Activated CD4-positive, alpha-beta T cell treated with anti-CD3 and anti-CD28 coated beads, Interleukin-2, amount 10 ng/mL, durations not matched to agents 24 days and 14 days (primary cell): ENCODE measurements around the gene AFAP1. TPM values are rescaled to one million over a fixed set of nuclear protein-coding genes. Genes with fewer than 3 reads are reported as not detected.

ENCODE experiments used
- DNase-seq: peaks from one replicate; pipeline ENCODE4 v3.0.0; 2022
- H3K27ac Mint-ChIP-seq: one replicate; pipeline ENCODE4 v1.8.0; 2022; ENCODE audit warnings: mild to moderate bottlenecking, mixed read lengths
- H3K27me3 Mint-ChIP-seq: one replicate; pipeline ENCODE4 v1.8.0; 2022; ENCODE audit warnings: mixed read lengths
- H3K36me3 Mint-ChIP-seq: one replicate; pipeline ENCODE4 v1.8.0; 2022; ENCODE audit warnings: low read depth, mild to moderate bottlenecking, mixed read lengths
- H3K4me1 Mint-ChIP-seq: one replicate; pipeline ENCODE4 v1.8.0; 2021; ENCODE audit warnings: mixed read lengths
- H3K4me3 Mint-ChIP-seq: one replicate; pipeline ENCODE4 v1.8.0; 2022; ENCODE audit warnings: mild to moderate bottlenecking, moderate library complexity, mixed read lengths
- H3K9me3 Mint-ChIP-seq: one replicate; pipeline ENCODE4 v1.8.0; 2021; ENCODE audit warnings: mixed read lengths
- intact Hi-C: fragments of 100-400 bp; cut with micrococcal nuclease; formaldehyde crosslinking; loops from one replicate; pipeline ENCODE4 v1.15.1; 2023
- total RNA-seq: library from RNA; stranded (reverse); gene quantifications from 2 replicates; pipeline ENCODE4 v1.2.3, GENCODE V29; 2022

Gene AFAP1
- total RNA-seq, 1 donor from 2014 or later, result 37.6 TPM

DNA sequence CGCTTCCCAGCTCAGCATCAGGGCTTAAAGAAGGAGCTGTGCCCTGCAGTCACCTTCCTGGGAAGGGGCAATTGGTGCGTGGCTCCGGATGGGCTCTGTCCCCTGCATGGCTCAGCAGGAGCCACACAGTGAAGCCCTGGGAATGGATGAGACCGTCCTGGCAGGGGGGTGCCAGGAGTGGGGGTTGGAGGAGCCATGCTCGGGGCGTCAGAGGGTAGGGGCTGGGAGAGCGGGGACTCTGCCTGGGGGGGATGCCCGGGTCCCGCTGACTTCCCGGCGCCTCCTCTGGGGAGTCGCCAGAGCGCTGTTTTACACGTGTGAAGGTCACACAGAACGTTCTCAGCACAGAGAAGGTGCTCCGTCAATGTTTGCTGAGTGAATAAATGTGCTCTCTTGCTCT, 184.1 kb downstream of the AFAP1 start:
- Mint-ChIP-seq H3K27me3 (no peaks in the 10 kb centered on the region), H3K4me3 (no peak overlapping the region), H3K27ac (no peak overlapping the region), H3K36me3 (peaks cover 3% of the 10 kb centered on the region), H3K9me3 (no peaks in the 10 kb centered on the region), H3K4me1 (peaks cover 29% of the 10 kb centered on the region)
- intact Hi-C loops, result loop anchor here (5.0 kb wide), 2 partner anchors 103 to 212 kb away; no protein-coding TSS in a partner anchor
- DNase-seq, result no peak

- Mint-ChIP-seq H3K36me3 (peaks cover 3% of the 10 kb centered on the region), H3K27me3 (no peaks in the 10 kb centered on the region), H3K4me3 (no peak overlapping the region), H3K27ac (no peak overlapping the region), H3K4me1 (peaks cover 28% of the 10 kb centered on the region), H3K9me3 (no peaks in the 10 kb centered on the region)
- no peak for DNase-seq
- intact Hi-C loops, result loop anchor here (5.0 kb wide), 2 partner anchors 102 to 213 kb away; no protein-coding TSS in a partner anchor
These were observed 184.9 kb downstream of the AFAP1 start for GRCh38 chr4:7754565-7755262.

DNA sequence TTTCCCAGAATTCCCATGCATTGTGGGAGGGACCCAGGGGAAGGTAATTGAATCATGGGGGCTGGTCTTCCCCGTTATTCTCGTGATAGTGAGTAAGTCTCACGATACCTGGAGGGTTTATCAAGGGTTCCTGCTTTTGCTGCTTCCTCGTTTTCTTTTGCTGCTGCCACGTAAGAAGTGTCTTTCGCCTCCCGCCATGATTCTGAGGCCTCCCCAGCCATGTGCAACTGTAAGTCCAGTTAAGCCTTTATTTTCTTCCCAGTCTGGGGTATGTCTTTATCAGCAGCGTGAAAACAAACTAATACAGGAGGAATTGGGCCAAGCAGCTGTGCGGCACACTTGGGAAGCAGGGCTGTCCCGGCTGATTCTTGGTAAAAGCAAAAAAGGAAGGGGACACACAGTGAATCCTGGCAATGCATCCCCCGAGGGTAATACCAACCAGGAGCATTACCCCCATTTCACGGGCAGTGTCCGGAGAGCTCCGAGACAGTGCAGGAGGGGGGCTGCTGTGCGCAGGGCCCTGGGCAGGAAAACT, 185.7 kb downstream of the AFAP1 start:
- intact Hi-C loops, result no loop called here
- DNase-seq, result no peak
- no peaks in the 10 kb centered on the region for H3K27me3 Mint-ChIP-seq
- H3K9me3 Mint-ChIP-seq, result no peaks in the 10 kb centered on the region
- no peak overlapping the region for H3K27ac Mint-ChIP-seq
- peaks cover 3% of the 10 kb centered on the region for H3K36me3 Mint-ChIP-seq
- H3K4me1 Mint-ChIP-seq, result peaks cover 28% of the 10 kb centered on the region
- H3K4me3 Mint-ChIP-seq, result no peak overlapping the region

GRCh38 chr4:7753271-7753670, 186.4 kb downstream of the AFAP1 start:
- Mint-ChIP-seq H3K27me3 (no peaks in the 10 kb centered on the region), H3K4me1 (peaks cover 24% of the 10 kb centered on the region), H3K27ac (no peak overlapping the region), H3K4me3 (no peak overlapping the region), H3K36me3 (peaks cover 1% of the 10 kb centered on the region), H3K9me3 (no peaks in the 10 kb centered on the region)
- intact Hi-C loops, result no loop called here
- DNase-seq, result no peak

- H3K36me3 Mint-ChIP-seq, result no peaks in the 10 kb centered on the region
These were observed 187.0 kb downstream of the AFAP1 start for GRCh38 chr4:7752649-7753048.

DNA sequence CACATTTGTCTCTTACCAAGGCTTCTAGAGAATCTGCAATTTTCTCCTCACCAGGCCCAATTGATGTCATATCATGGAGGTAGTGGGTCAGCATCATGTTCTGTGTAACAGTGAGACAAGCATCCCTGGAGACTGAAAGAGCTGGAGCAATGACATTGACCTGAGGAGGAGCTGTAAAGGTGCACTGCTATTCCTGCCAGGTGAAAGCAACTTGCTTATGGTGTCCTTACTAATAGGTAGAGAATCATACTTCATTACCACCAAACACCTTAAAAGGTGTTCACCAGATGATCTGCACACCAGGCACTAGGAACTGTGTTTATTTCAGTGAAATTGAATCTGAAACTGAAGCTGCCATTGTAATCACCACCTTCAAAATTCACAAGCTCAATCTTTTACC, 188.7 kb downstream of the AFAP1 start:
- Mint-ChIP-seq H3K4me3 (no peak overlapping the region), H3K9me3 (no peaks in the 10 kb centered on the region), H3K27ac (no peak overlapping the region), H3K27me3 (no peaks in the 10 kb centered on the region), H3K4me1 (peaks cover 15% of the 10 kb centered on the region), H3K36me3 (no peaks in the 10 kb centered on the region)
- no peak for DNase-seq
- intact Hi-C loops, result no loop called here

More at GRCh38 chr4:7752649-7753048, 187.0 kb downstream of the AFAP1 start:
- H3K4me1 Mint-ChIP-seq, result peaks cover 21% of the 10 kb centered on the region
- no peak for DNase-seq
- intact Hi-C loops, result no loop called here
- no peaks in the 10 kb centered on the region for H3K9me3 Mint-ChIP-seq
- no peak overlapping the region for H3K4me3 Mint-ChIP-seq
- H3K27ac Mint-ChIP-seq, result no peak overlapping the region
- no peaks in the 10 kb centered on the region for H3K27me3 Mint-ChIP-seq

DNA sequence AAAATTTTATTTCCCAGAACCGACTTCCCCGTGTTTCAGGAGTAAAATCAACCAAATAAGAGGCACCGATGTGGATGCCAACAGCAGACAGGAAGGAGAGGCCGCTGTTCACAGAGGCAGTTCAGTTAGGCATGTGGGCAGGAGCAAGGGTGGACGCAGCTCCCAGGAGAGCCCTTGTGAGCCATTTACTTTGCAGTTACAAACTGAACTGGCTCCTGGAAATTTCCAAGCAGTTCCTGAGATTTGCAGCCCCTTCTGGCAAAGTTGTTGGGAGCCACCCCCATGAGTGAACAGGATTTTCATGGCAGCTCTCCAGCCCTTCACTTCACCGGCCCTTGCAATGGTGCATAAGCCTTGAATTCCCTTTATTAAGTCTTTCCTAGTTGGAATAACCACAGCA, 189.1 kb downstream of the AFAP1 start:
- no peak overlapping the region for H3K27ac Mint-ChIP-seq
- DNase-seq, result no peak
- no peaks in the 10 kb centered on the region for H3K36me3 Mint-ChIP-seq
- intact Hi-C loops, result no loop called here
- H3K27me3 Mint-ChIP-seq, result no peaks in the 10 kb centered on the region
- H3K4me1 Mint-ChIP-seq, result peaks cover 15% of the 10 kb centered on the region
- no peaks in the 10 kb centered on the region for H3K9me3 Mint-ChIP-seq
- H3K4me3 Mint-ChIP-seq, result no peak overlapping the region

DNA sequence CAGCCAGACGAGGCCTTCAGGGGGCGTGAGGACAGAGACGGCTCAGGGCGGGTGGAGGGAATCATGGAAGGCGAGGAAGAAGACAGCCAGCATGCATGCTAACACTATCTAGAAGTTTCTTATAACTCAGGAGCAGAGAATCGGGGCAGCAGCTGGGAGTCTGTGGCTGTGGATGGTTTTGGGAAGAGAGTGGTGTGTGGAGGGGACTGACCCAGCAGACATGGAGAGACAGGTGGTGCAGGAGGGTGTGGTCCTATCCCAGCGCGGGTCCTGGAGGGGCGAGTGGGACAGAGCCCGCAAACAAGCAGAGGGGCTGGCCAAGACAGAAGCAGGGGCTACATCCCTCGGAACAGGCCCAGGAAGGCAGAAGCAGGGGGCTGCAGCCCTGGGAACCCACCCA, 192.1 kb downstream of the AFAP1 start:
- no peaks in the 10 kb centered on the region for H3K27me3 Mint-ChIP-seq
- H3K4me1 Mint-ChIP-seq, result peaks cover 15% of the 10 kb centered on the region
- H3K9me3 Mint-ChIP-seq, result no peaks in the 10 kb centered on the region
- intact Hi-C loops, result no loop called here
- peak overlapping the region; percentile 63 for H3K27ac Mint-ChIP-seq
- DNase-seq, result no peak
- H3K4me3 Mint-ChIP-seq, result no peak overlapping the region
- H3K36me3 Mint-ChIP-seq, result no peaks in the 10 kb centered on the region

- Mint-ChIP-seq H3K36me3 (no peaks in the 10 kb centered on the region), H3K9me3 (no peaks in the 10 kb centered on the region), H3K27ac (no peak overlapping the region), H3K27me3 (no peaks in the 10 kb centered on the region), H3K4me1 (peaks cover 15% of the 10 kb centered on the region), H3K4me3 (no peak overlapping the region)
- no peak for DNase-seq
- intact Hi-C loops, result no loop called here
These were observed 192.6 kb downstream of the AFAP1 start for GRCh38 chr4:7747062-7747385.

DNA sequence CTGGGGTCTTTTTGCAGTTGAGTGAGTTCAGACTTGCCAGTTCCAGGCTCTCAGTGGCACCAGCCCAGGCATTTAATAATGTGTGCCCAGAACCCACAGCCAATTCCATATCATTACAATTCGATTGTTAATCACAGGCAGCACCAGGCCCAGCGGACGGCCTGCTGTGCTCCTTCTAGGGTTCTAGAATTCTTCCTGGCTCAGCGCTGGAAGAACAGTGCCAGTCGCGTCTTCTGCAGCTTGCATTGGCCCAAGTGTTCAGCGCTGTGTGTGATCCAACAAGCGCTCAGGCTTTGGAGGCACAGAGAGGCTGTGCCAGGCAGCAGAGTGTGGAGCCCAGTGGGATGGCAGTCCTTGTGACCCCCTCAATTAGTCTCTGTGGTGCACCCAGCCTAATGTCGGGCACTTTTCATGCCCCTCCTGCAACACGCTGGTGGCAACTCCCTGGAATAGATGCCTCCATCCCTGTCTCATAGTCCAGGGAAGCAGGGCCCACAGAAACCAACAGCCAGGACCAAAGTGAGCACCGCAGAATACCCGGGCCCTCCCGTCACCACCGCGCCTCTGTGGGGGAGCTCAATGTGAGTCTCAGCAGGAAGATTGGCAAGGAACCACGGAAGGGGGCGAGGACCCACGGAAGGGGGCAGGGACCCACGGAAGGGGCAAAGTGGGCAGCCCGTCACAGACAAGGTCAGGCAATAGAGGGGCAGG, 193.2 kb downstream of the AFAP1 start:
- intact Hi-C loops, result no loop called here
- no peak overlapping the region for H3K27ac Mint-ChIP-seq
- H3K9me3 Mint-ChIP-seq, result no peaks in the 10 kb centered on the region
- H3K36me3 Mint-ChIP-seq, result no peaks in the 10 kb centered on the region
- DNase-seq, result no peak
- no peak overlapping the region for H3K4me3 Mint-ChIP-seq
- H3K4me1 Mint-ChIP-seq, result peaks cover 15% of the 10 kb centered on the region
- H3K27me3 Mint-ChIP-seq, result no peaks in the 10 kb centered on the region

DNA sequence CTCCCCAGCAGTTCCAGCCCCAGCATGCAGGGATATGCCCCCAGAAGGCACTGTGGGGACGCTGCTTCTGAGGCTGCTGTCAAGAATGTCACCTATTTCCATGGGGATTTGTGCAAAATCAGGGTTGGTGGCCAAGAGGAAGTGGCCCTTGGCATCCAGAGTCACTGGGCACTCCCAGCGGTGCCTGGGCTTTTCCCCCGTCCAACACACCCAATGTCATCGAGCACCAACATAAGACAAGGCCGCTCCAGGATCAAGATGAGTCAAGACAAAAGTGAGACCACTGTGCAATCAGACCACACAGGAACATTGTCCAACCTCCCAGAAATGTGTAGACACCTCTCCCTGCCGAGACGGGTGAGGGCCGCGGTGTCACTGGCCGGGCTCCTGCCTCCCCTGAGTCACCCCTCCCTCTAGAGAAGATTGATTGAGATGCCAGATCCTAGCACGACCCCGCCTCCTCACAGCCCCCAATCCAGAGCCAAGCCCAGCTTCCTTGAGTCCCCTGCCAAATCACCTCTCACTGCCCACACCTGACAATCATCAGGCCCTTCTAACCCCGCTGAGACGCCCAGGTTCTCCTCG, 194.3 kb downstream of the AFAP1 start:
- Mint-ChIP-seq H3K27me3 (no peaks in the 10 kb centered on the region), H3K4me3 (no peak overlapping the region), H3K9me3 (no peaks in the 10 kb centered on the region), H3K4me1 (peaks cover 9% of the 10 kb centered on the region), H3K27ac (no peak overlapping the region), H3K36me3 (no peaks in the 10 kb centered on the region)
- DNase-seq, result no peak
- intact Hi-C loops, result no loop called here

GRCh38 chr4:7744142-7744804, 195.4 kb downstream of the AFAP1 start:
- H3K27ac Mint-ChIP-seq, result no peak overlapping the region
- no peaks in the 10 kb centered on the region for H3K9me3 Mint-ChIP-seq
- no peak for DNase-seq
- intact Hi-C loops, result no loop called here
- H3K36me3 Mint-ChIP-seq, result no peaks in the 10 kb centered on the region
- H3K4me3 Mint-ChIP-seq, result no peak overlapping the region
- no peaks in the 10 kb centered on the region for H3K27me3 Mint-ChIP-seq
- H3K4me1 Mint-ChIP-seq, result peaks cover 2% of the 10 kb centered on the region

- no peak overlapping the region for H3K4me3 Mint-ChIP-seq
- H3K9me3 Mint-ChIP-seq, result no peaks in the 10 kb centered on the region
- no peak for DNase-seq
- no peaks in the 10 kb centered on the region for H3K36me3 Mint-ChIP-seq
- H3K27me3 Mint-ChIP-seq, result no peaks in the 10 kb centered on the region
- no peaks in the 10 kb centered on the region for H3K4me1 Mint-ChIP-seq
- H3K27ac Mint-ChIP-seq, result no peak overlapping the region
- intact Hi-C loops, result no loop called here
These were observed 196.8 kb downstream of the AFAP1 start for GRCh38 chr4:7742807-7743280.
